ENCODE measurements around the gene PROSER2.
"Not testable (repeated sequence)": the region's sequence is repeated elsewhere in the genome, so short reads cannot be mapped to it uniquely, and the experiment has no call there.

The PROSER2 gene

GRCh38 chr10:11846542-11846941, 23.4 kb downstream of the PROSER2 start:
- Histone ChIP-seq H3K36me3 (ENCODE audit: low read depth) (peaks cover 89% of the 10 kb centered on the region), H3K4me1 (ENCODE audit: insufficient read depth, poor library complexity, severe bottlenecking) (no peaks in the 10 kb centered on the region), H3K4me3 (ENCODE audit: severe bottlenecking) (no peak overlapping the region), H3K27ac (ENCODE audit: poor library complexity, severe bottlenecking) (no peak overlapping the region), H3K9me3 (ENCODE audit: severe bottlenecking) (no peaks in the 10 kb centered on the region), H3K27me3 (ENCODE audit: insufficient read depth, poor library complexity, severe bottlenecking) (no peaks in the 10 kb centered on the region)
- no peak for TF ChIP-seq CTCF (IDR thresholded peaks at IDR 0.05; ENCODE audit: poor library complexity, severe bottlenecking)
- DNase-seq (ENCODE audit: low spot score) (no peak), ATAC-seq (ENCODE audit: low read depth) (no peak)

- Histone ChIP-seq H3K27me3 (ENCODE audit: insufficient read depth, poor library complexity, severe bottlenecking) (no peaks in the 10 kb centered on the region), H3K4me3 (ENCODE audit: severe bottlenecking) (no peak overlapping the region), H3K27ac (ENCODE audit: poor library complexity, severe bottlenecking) (no peak overlapping the region), H3K36me3 (ENCODE audit: low read depth) (peaks cover 100% of the 10 kb centered on the region), H3K4me1 (ENCODE audit: insufficient read depth, poor library complexity, severe bottlenecking) (no peaks in the 10 kb centered on the region), H3K9me3 (ENCODE audit: severe bottlenecking) (no peaks in the 10 kb centered on the region)
- TF ChIP-seq CTCF (IDR thresholded peaks at IDR 0.05; ENCODE audit: poor library complexity, severe bottlenecking): no peak
- DNase-seq (ENCODE audit: low spot score) (no peak), ATAC-seq (ENCODE audit: low read depth) (peak; percentile 60; the same call in 2 of the 3 replicates)
Measured at GRCh38 chr10:11849277-11849676, 26.1 kb downstream of the PROSER2 start.

GRCh38 chr10:11849911-11850310, 26.8 kb downstream of the PROSER2 start:
- H3K27ac ChIP-seq (ENCODE audit: poor library complexity, severe bottlenecking): no peak overlapping the region
- no peaks in the 10 kb centered on the region for H3K27me3 ChIP-seq (ENCODE audit: insufficient read depth, poor library complexity, severe bottlenecking)
- no peaks in the 10 kb centered on the region for H3K9me3 ChIP-seq (ENCODE audit: severe bottlenecking)
- peaks cover 100% of the 10 kb centered on the region for H3K36me3 ChIP-seq (ENCODE audit: low read depth)
- DNase-seq (ENCODE audit: low spot score) (no peak), ATAC-seq (ENCODE audit: low read depth) (no peak)
- H3K4me1 ChIP-seq (ENCODE audit: insufficient read depth, poor library complexity, severe bottlenecking): no peaks in the 10 kb centered on the region
- no peak for TF ChIP-seq CTCF (IDR thresholded peaks at IDR 0.05; ENCODE audit: poor library complexity, severe bottlenecking)
- H3K4me3 ChIP-seq (ENCODE audit: severe bottlenecking): no peak overlapping the region

GRCh38 chr10:11851910-11852309, 28.8 kb downstream of the PROSER2 start:
- Histone ChIP-seq H3K36me3 (ENCODE audit: low read depth) (peaks cover 97% of the 10 kb centered on the region), H3K27me3 (ENCODE audit: insufficient read depth, poor library complexity, severe bottlenecking) (no peaks in the 10 kb centered on the region), H3K4me3 (ENCODE audit: severe bottlenecking) (no peak overlapping the region), H3K27ac (ENCODE audit: poor library complexity, severe bottlenecking) (no peak overlapping the region), H3K9me3 (ENCODE audit: severe bottlenecking) (no peaks in the 10 kb centered on the region), H3K4me1 (ENCODE audit: insufficient read depth, poor library complexity, severe bottlenecking) (no peaks in the 10 kb centered on the region)
- TF ChIP-seq CTCF (IDR thresholded peaks at IDR 0.05; ENCODE audit: poor library complexity, severe bottlenecking): no peak
- DNase-seq (ENCODE audit: low spot score) (no peak), ATAC-seq (ENCODE audit: low read depth) (no peak)

GRCh38 chr10:11852637-11853036, 29.5 kb downstream of the PROSER2 start:
- not testable (repeated sequence) for H3K9me3 ChIP-seq (ENCODE audit: severe bottlenecking); H3K27me3 ChIP-seq (ENCODE audit: insufficient read depth, poor library complexity, severe bottlenecking); H3K4me1 ChIP-seq (ENCODE audit: insufficient read depth, poor library complexity, severe bottlenecking); DNase-seq (ENCODE audit: low spot score); ATAC-seq (ENCODE audit: low read depth); H3K4me3 ChIP-seq (ENCODE audit: severe bottlenecking); H3K27ac ChIP-seq (ENCODE audit: poor library complexity, severe bottlenecking)
- peaks cover 97% of the 10 kb centered on the region for H3K36me3 ChIP-seq (ENCODE audit: low read depth)

All from RWPE2 (cell line).